SU-DHL-6 (cell line): ENCODE data around the gene GARNL3.

Source experiments
- CTCF ChIP-seq: fragments of 200-600 bp; sonication (generic); IDR thresholded peaks from one replicate; pipeline ENCODE4 v1.5.1; 2017; ENCODE audit warnings: antibody characterized with exemption, mild to moderate bottlenecking, low read length, moderate library complexity; ENCODE audit not compliant: insufficient read depth, poor library complexity, severe bottlenecking
- EZH2phosphoT487 ChIP-seq: fragments of 200-600 bp; sonication (generic), shearing (Covaris generic); conservative IDR thresholded peaks from 2 replicates; pipeline ENCODE4 v1.6.1; 2018; ENCODE audit warnings: mild to moderate bottlenecking, antibody characterized with exemption, low read length, moderate library complexity, mixed read lengths

GRCh38 chr9:127395497-127396252, 131.1 kb downstream of the GARNL3 start:
- TF ChIP-seq CTCF (no peak), EZH2phosphoT487 (no peak)
